ENCODE results near the gene MAPKAPK2.

The MAPKAPK2 gene

GRCh38 chr1:206680279-206680678 is 4.4 kb upstream of the MAPKAPK2 start:
- no peak overlapping the region for H3K4me3 ChIP-seq (ENCODE audit: control insufficient read depth, low read depth, low read length)
- DNase-seq (ENCODE audit: low read depth): no peak
- TF ChIP-seq, protein P1, sequence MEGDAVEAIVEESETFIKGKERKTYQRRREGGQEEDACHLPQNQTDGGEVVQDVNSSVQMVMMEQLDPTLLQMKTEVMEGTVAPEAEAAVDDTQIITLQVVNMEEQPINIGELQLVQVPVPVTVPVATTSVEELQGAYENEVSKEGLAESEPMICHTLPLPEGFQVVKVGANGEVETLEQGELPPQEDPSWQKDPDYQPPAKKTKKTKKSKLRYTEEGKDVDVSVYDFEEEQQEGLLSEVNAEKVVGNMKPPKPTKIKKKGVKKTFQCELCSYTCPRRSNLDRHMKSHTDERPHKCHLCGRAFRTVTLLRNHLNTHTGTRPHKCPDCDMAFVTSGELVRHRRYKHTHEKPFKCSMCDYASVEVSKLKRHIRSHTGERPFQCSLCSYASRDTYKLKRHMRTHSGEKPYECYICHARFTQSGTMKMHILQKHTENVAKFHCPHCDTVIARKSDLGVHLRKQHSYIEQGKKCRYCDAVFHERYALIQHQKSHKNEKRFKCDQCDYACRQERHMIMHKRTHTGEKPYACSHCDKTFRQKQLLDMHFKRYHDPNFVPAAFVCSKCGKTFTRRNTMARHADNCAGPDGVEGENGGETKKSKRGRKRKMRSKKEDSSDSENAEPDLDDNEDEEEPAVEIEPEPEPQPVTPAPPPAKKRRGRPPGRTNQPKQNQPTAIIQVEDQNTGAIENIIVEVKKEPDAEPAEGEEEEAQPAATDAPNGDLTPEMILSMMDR (conservative IDR thresholded peaks at IDR 0.05; ENCODE audit: control insufficient read depth, insufficient read depth, low read depth, low read length): no peak

DNA sequence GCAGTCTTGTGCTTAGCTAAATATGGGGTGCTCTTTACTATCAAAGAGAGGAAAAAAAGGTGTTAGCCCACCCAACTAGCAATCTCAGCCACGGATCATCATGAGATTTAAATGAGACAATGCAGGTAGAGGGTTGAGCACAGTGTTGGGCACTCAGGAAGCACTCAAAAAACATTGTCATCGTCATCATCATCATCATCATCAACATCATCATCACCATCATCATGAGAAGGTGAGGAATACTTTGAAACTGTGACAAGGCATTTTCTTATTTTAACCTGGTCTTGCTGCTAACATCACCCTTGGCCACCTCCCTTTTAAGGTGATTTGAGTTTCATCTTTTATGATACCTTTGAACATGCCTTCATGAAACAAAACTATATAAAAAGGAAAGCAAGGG is 3.3 kb upstream of the MAPKAPK2 start:
- TF ChIP-seq, protein P1 (conservative IDR thresholded peaks at IDR 0.05; ENCODE audit: control insufficient read depth, insufficient read depth, low read depth, low read length): no peak
- no peak overlapping the region for H3K4me3 ChIP-seq (ENCODE audit: control insufficient read depth, low read depth, low read length)
- DNase-seq (ENCODE audit: low read depth): no peak

- peak; percentile 51 for DNase-seq (ENCODE audit: low read depth)
- TF ChIP-seq, protein P1 (conservative IDR thresholded peaks at IDR 0.05; ENCODE audit: control insufficient read depth, insufficient read depth, low read depth, low read length): no peak
- H3K4me3 ChIP-seq (ENCODE audit: control insufficient read depth, low read depth, low read length): no peak overlapping the region
These were observed 2.6 kb upstream of the MAPKAPK2 start for GRCh38 chr1:206682111-206682510.

DNA sequence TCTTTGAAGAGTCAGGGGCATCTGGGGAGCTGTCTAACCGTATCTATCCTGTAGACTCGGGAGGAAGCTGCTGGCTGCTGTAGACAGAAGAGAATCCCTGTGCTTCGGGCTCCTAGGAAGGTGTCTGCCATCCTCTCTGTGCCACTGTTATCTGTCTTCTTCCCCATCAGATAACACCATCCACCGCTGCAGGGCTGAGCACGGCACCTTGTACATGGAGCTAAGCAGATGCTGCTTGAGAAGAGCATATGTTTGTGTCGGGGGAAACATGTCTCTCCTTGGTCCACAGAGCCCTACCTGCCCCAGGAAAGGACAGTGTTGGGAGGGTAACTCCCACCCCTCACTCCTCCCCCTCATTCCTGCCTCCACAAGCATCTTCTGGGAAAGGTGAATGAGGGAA is 1.4 kb upstream of the MAPKAPK2 start:
- no peak for DNase-seq (ENCODE audit: low read depth)
- TF ChIP-seq, protein P1 (conservative IDR thresholded peaks at IDR 0.05; ENCODE audit: control insufficient read depth, insufficient read depth, low read depth, low read length): no peak
- no peak overlapping the region for H3K4me3 ChIP-seq (ENCODE audit: control insufficient read depth, low read depth, low read length)

- peak overlapping the region; percentile 54 for H3K4me3 ChIP-seq (ENCODE audit: control insufficient read depth, low read depth, low read length)
- TF ChIP-seq, protein P1 (conservative IDR thresholded peaks at IDR 0.05; ENCODE audit: control insufficient read depth, insufficient read depth, low read depth, low read length): no peak
- DNase-seq (ENCODE audit: low read depth): no peak
These were observed 702 bp upstream of the MAPKAPK2 start for GRCh38 chr1:206684003-206684402.

- DNase-seq (ENCODE audit: low read depth): peak; percentile 66
- peak overlapping the region; percentile 96 for H3K4me3 ChIP-seq (ENCODE audit: control insufficient read depth, low read depth, low read length)
- TF ChIP-seq, protein P1 (conservative IDR thresholded peaks at IDR 0.05; ENCODE audit: control insufficient read depth, insufficient read depth, low read depth, low read length): no peak
These were observed 646 bp downstream of the MAPKAPK2 start for GRCh38 chr1:206685334-206685768.
